SU-DHL-6 (cell line): ENCODE measurements around the gene ABHD17B.

Source experiments
- H2AFZ ChIP-seq: fragments of 200-600 bp; sonication (generic); 2 replicates; pipeline ENCODE4 v1.6.1; 2014; ENCODE audit warnings: low read depth, mild to moderate bottlenecking, moderate library complexity, mixed read lengths, antibody characterized with exemption, low read length; ENCODE audit not compliant: severe bottlenecking
- H3F3A ChIP-seq: fragments of 200-600 bp; shearing (Covaris generic); 2 replicates; pipeline ENCODE4 v1.6.0; 2016; ENCODE audit warnings: antibody characterized with exemption, mild to moderate bottlenecking; ENCODE audit not compliant: insufficient read depth
- H3K27ac ChIP-seq: fragments of 200-600 bp; sonication (generic); 2 replicates; pipeline ENCODE4 v1.5.1; 2016; ENCODE audit warnings: low read depth, mild to moderate bottlenecking, low read length, moderate library complexity, mixed read lengths
- H3K27me3 ChIP-seq: fragments of 200-600 bp; sonication (generic), shearing (Covaris generic); 2 replicates; pipeline ENCODE4 v1.6.0; 2014; ENCODE audit warnings: mild to moderate bottlenecking, low read length
- H3K36me3 ChIP-seq: fragments of 200-600 bp; sonication (generic); 2 replicates; pipeline ENCODE4 v1.6.1; 2014; ENCODE audit warnings: mild to moderate bottlenecking, low read length, mixed read lengths
- H3K4me2 ChIP-seq: fragments of 300-600, 200-600 bp; shearing (Covaris generic), sonication (generic); 2 replicates; pipeline ENCODE4 v1.6.0; 2014; ENCODE audit warnings: low read length, low read depth, mild to moderate bottlenecking; ENCODE audit not compliant: poor library complexity, severe bottlenecking
- H3K4me3 ChIP-seq: fragments of 200-600 bp; sonication (generic); 2 replicates; pipeline ENCODE4 v1.5.1; 2014; ENCODE audit warnings: antibody characterized with exemption, low read length, mild to moderate bottlenecking, mixed read lengths; ENCODE audit not compliant: insufficient read depth, poor library complexity, severe bottlenecking
- H3K79me2 ChIP-seq: fragments of 200-600 bp; sonication (generic); 2 replicates; pipeline ENCODE4 v1.6.1; 2014; ENCODE audit warnings: mild to moderate bottlenecking, low read length, moderate library complexity; ENCODE audit not compliant: insufficient read depth
- H3K9ac ChIP-seq: fragments of 200-600 bp; sonication (generic); 2 replicates; pipeline ENCODE4 v1.7.0; 2014; ENCODE audit warnings: mild to moderate bottlenecking, low read length
- H3K9me2 ChIP-seq: fragments of 200-600 bp; sonication (generic); replicated peaks from 2 replicates; pipeline ENCODE4 v1.6.1; 2014; ENCODE audit warnings: low read length; ENCODE audit not compliant: insufficient read depth
- H3K9me3 ChIP-seq: fragments of 200-600 bp; sonication (generic); 2 replicates; pipeline ENCODE4 v1.6.1; 2014; ENCODE audit warnings: low read length, mixed read lengths; ENCODE audit not compliant: insufficient read depth
- H4K20me1 ChIP-seq: fragments of 200-600 bp; sonication (generic); 2 replicates; pipeline ENCODE4 v1.6.1; 2014; ENCODE audit warnings: low read depth, mild to moderate bottlenecking, antibody characterized with exemption, low read length, moderate library complexity, mixed read lengths
- EZH2phosphoT487 ChIP-seq: fragments of 200-600 bp; sonication (generic), shearing (Covaris generic); conservative IDR thresholded peaks from 2 replicates; pipeline ENCODE4 v1.6.1; 2018; ENCODE audit warnings: mild to moderate bottlenecking, antibody characterized with exemption, low read length, moderate library complexity, mixed read lengths
- TF ChIP-seq, protein P1 (sequence below): fragments of 200-600 bp; sonication (generic); IDR thresholded peaks from one replicate; pipeline ENCODE4 v1.5.1; 2017; ENCODE audit warnings: antibody characterized with exemption, mild to moderate bottlenecking, low read length, moderate library complexity; ENCODE audit not compliant: insufficient read depth, poor library complexity, severe bottlenecking

ABHD17B gene

DNA sequence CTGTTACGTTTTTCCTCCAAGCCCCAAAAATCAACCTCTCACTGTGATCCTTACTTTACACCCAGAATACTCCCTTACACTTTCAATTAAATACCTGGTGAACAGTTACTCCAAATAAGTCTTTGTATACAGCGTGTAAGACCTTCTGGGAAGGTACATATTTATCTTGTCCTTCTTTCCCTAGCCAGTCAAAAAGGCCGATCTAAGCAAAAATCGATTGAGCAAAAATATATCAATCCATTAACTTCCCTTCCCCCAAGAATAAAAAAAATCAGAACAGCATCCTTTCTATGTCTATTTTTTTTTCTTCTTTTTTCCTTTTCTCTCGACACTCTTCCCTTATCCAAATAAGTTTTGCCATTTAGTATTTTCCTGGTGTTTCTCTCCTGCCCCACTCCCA, 71.3 kb downstream of the ABHD17B start:
- Histone ChIP-seq H3K9ac (no peak overlapping the region), H3K27ac (no peak overlapping the region), H3K27me3 (no peaks in the 10 kb centered on the region), H3K9me3 (no peaks in the 10 kb centered on the region), H3K4me3 (no peak overlapping the region), H3F3A (no peaks in the 10 kb centered on the region), H4K20me1 (no peaks in the 10 kb centered on the region), H2AFZ (no peak overlapping the region), H3K79me2 (no peaks in the 10 kb centered on the region), H3K9me2 (no peaks in the 10 kb centered on the region), H3K4me2 (no peak overlapping the region), H3K36me3 (no peaks in the 10 kb centered on the region)
- no peak for TF ChIP-seq EZH2phosphoT487
- TF ChIP-seq, protein P1, sequence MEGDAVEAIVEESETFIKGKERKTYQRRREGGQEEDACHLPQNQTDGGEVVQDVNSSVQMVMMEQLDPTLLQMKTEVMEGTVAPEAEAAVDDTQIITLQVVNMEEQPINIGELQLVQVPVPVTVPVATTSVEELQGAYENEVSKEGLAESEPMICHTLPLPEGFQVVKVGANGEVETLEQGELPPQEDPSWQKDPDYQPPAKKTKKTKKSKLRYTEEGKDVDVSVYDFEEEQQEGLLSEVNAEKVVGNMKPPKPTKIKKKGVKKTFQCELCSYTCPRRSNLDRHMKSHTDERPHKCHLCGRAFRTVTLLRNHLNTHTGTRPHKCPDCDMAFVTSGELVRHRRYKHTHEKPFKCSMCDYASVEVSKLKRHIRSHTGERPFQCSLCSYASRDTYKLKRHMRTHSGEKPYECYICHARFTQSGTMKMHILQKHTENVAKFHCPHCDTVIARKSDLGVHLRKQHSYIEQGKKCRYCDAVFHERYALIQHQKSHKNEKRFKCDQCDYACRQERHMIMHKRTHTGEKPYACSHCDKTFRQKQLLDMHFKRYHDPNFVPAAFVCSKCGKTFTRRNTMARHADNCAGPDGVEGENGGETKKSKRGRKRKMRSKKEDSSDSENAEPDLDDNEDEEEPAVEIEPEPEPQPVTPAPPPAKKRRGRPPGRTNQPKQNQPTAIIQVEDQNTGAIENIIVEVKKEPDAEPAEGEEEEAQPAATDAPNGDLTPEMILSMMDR = no peak

DNA sequence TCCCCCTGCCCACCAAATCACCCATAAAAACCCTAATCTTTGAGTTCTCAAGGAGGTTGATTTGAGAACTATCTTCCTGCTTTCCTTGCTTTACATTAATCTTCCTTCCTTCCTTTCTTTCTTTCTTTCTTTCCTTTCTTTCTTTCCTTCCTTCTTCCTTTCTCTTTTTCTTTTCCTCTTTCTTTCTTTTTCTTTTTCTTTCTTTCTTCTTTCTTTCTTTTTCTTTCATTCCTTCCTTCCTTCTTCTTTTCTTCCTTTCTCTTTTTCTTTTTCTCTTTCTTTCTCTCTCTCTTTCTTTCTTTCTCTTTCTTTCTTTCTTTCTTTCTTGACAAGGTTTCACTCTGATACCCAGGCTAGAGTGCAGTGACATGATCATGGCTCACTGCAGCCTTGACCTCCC, 75.4 kb downstream of the ABHD17B start:
- no peaks in the 10 kb centered on the region for H4K20me1 ChIP-seq
- H3K9ac ChIP-seq = no peak overlapping the region
- H3F3A ChIP-seq = no peaks in the 10 kb centered on the region
- H3K4me3 ChIP-seq = no peak overlapping the region
- no peaks in the 10 kb centered on the region for H3K36me3 ChIP-seq
- H3K9me3 ChIP-seq = no peaks in the 10 kb centered on the region
- H3K4me2 ChIP-seq = no peak overlapping the region
- no peaks in the 10 kb centered on the region for H3K27me3 ChIP-seq
- H3K9me2 ChIP-seq = no peaks in the 10 kb centered on the region
- no peaks in the 10 kb centered on the region for H3K79me2 ChIP-seq
- H2AFZ ChIP-seq = no peak overlapping the region
- TF ChIP-seq, protein P1 = no peak
- TF ChIP-seq EZH2phosphoT487 = no peak
- H3K27ac ChIP-seq = no peak overlapping the region

DNA sequence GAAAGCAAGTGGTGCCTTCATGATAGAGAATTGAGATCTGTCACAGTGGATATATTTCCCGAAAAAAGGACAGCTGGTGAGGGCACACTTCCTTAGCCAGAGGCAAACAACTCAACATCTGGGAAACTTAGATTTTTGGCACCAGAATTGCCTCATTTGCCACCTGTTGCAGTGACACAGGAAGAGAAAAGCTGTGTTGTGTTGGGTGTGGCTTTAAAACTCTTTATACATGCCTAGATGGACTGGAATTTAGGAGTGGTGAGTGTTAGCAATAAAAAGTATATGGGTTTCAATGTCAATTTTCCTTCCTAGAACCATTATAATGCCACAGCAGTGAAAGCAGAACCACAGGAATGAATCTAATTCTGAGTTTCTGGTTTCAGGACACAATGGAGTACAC, 80.1 kb downstream of the ABHD17B start:
- no peak for TF ChIP-seq EZH2phosphoT487
- TF ChIP-seq, protein P1 = no peak
- H3K27ac ChIP-seq = no peak overlapping the region

More for the DNA sequence above, 80.1 kb downstream of the ABHD17B start:
- no peak overlapping the region for H3K4me2 ChIP-seq
- H3K9ac ChIP-seq = no peak overlapping the region
- no peak overlapping the region for H3K4me3 ChIP-seq
- H3K9me2 ChIP-seq = no peaks in the 10 kb centered on the region
- H3K27me3 ChIP-seq = no peaks in the 10 kb centered on the region
- no peaks in the 10 kb centered on the region for H3K79me2 ChIP-seq
- H4K20me1 ChIP-seq = no peaks in the 10 kb centered on the region
- H3K9me3 ChIP-seq = no peaks in the 10 kb centered on the region
- no peak overlapping the region for H2AFZ ChIP-seq
- H3F3A ChIP-seq = no peaks in the 10 kb centered on the region
- no peaks in the 10 kb centered on the region for H3K36me3 ChIP-seq
